AG10803 (cell line): ENCODE measurements around the gene MALRD1.
A peak's percentile ranks its signal among the peaks of the same experiment; 100 is the strongest.

Experiments used
- DNase-seq: peaks from one replicate; pipeline ENCODE4 v3.0.0; 2010; ENCODE audit warnings: low read depth
- H3K4me3 ChIP-seq: 2 replicates; pipeline ENCODE4 v1.5.1; 2011; ENCODE audit warnings: mild to moderate bottlenecking, low read length, control low read depth
- CTCF ChIP-seq: conservative IDR thresholded peaks from 2 replicates; pipeline ENCODE4 v1.5.1; 2011; ENCODE audit warnings: mild to moderate bottlenecking, low read length, control low read depth, inconsistent platforms

The MALRD1 gene

GRCh38 chr10:19634163-19634562 is 585.6 kb downstream of the MALRD1 start:
- DNase-seq = no peak
- H3K4me3 ChIP-seq = no peak overlapping the region
- no peak for TF ChIP-seq CTCF

- TF ChIP-seq CTCF = no peak
- peak overlapping the region; percentile 30 for H3K4me3 ChIP-seq
- DNase-seq = peak; percentile 95
Measured at GRCh38 chr10:19638182-19638895, 589.7 kb downstream of the MALRD1 start.

GRCh38 chr10:19638896-19639233 is 590.3 kb downstream of the MALRD1 start:
- peak overlapping the region; percentile 30 for H3K4me3 ChIP-seq
- no peak for DNase-seq
- no peak for TF ChIP-seq CTCF

- H3K4me3 ChIP-seq = no peak overlapping the region
- TF ChIP-seq CTCF = no peak
- DNase-seq = no peak
Measured at GRCh38 chr10:19640566-19641263, 592.1 kb downstream of the MALRD1 start.

GRCh38 chr10:19651549-19651948 is 602.9 kb downstream of the MALRD1 start:
- no peak for TF ChIP-seq CTCF
- H3K4me3 ChIP-seq = no peak overlapping the region
- peak; percentile 94 for DNase-seq

GRCh38 chr10:19652750-19653149 is 604.1 kb downstream of the MALRD1 start:
- TF ChIP-seq CTCF = no peak
- peak; percentile 36 for DNase-seq
- no peak overlapping the region for H3K4me3 ChIP-seq

GRCh38 chr10:19653931-19654330 is 605.3 kb downstream of the MALRD1 start:
- no peak for TF ChIP-seq CTCF
- DNase-seq = no peak
- no peak overlapping the region for H3K4me3 ChIP-seq
